C4-2B (cell line): ENCODE results near the gene PPDPF.

ENCODE experiments used
- ZFX ChIP-seq: fragments of 450-650 bp; IDR thresholded peaks from 2 replicates; pipeline ENCODE4 v1.6.1; 2017
- TF ChIP-seq, protein P1 (sequence below): fragments of 450-650 bp; conservative IDR thresholded peaks from 2 replicates; pipeline ENCODE4 v1.5.1; 2017; ENCODE audit warnings: mild to moderate bottlenecking

DNA sequence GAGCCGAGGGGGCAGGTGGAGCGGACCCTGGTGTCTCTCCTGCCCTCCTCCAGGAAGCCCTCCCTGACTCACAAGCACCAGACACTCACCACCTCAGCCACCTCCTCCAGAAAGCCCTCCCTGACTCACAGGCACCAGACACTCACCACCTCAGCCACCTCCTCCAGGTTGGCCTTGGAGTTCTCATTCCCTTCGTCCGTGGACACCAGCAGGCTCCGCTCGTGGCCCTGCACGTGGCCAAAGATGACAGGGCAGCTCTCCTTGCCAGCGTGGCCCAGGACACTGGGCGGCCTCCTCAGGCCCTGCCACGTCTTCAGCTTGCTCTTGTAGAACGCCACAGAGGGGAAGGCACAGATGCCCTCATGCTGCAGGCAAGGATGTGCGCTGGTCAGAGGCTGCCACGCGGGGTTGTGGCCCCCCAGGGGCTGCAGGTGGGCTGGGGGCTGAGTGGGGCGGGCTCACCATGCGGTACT lies 39.8 kb downstream of the PPDPF start:
- TF ChIP-seq, protein P1, sequence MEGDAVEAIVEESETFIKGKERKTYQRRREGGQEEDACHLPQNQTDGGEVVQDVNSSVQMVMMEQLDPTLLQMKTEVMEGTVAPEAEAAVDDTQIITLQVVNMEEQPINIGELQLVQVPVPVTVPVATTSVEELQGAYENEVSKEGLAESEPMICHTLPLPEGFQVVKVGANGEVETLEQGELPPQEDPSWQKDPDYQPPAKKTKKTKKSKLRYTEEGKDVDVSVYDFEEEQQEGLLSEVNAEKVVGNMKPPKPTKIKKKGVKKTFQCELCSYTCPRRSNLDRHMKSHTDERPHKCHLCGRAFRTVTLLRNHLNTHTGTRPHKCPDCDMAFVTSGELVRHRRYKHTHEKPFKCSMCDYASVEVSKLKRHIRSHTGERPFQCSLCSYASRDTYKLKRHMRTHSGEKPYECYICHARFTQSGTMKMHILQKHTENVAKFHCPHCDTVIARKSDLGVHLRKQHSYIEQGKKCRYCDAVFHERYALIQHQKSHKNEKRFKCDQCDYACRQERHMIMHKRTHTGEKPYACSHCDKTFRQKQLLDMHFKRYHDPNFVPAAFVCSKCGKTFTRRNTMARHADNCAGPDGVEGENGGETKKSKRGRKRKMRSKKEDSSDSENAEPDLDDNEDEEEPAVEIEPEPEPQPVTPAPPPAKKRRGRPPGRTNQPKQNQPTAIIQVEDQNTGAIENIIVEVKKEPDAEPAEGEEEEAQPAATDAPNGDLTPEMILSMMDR = no peak
- no peak for TF ChIP-seq ZFX
